IMR-90 (cell line): ENCODE data around the gene HOXB6. TPM values are rescaled to one million over a fixed set of nuclear protein-coding genes. Genes with fewer than 3 reads are reported as not detected.
A peak's percentile ranks its signal among the peaks of the same experiment; 100 is the strongest.

Experiments
- ATAC-seq: fragments of 200-7000 bp; cut with Tn5 transposase; 2 replicates; pipeline ENCODE4 v1.9.1; 2020; ENCODE audit warnings: low read depth, mild to moderate bottlenecking, moderate library complexity
- BruUV-seq: library from RNA; stranded (reverse); fragments of 400-500 nt; replicated peaks from 2 replicates; lab custom pipeline; 2021; lab: Mats Ljungman, UMichigan
- CTCF ChIA-PET: fragments of 300-600 bp; formaldehyde crosslinking; extraction: SDS; loops from one replicate; lab custom pipeline; 2021; ENCODE audit warnings: antibody characterized with exemption; lab: Yijun Ruan, JAX
- POLR2A ChIA-PET: fragments of 300-600 bp; sonication (Branson Sonifier 250); formaldehyde crosslinking; loops from one replicate; lab custom pipeline; 2022; ENCODE audit warnings: antibody characterized with exemption; ENCODE audit not compliant: unreplicated experiment; lab: Charles Lee
- DNase-seq: peaks from one replicate; pipeline ENCODE4 v3.0.0; 2013
- H2AFZ ChIP-seq: replicated peaks from 2 replicates; pipeline ENCODE3; 2013; ENCODE audit warnings: low read length, mild to moderate bottlenecking; ENCODE audit not compliant: poor library complexity
- H2AK5ac ChIP-seq: 2 replicates; pipeline ENCODE4 v1.6.1; 2013; ENCODE audit warnings: low read depth, low read length, inconsistent platforms
- H2AK9ac ChIP-seq: replicated peaks from 2 replicates; pipeline ENCODE3; 2013; ENCODE audit warnings: mild to moderate bottlenecking, low read depth, low read length, moderate library complexity; ENCODE audit not compliant: poor library complexity
- H2BK120ac ChIP-seq: 2 replicates; pipeline ENCODE4 v1.6.1; 2013; ENCODE audit warnings: low read depth, low read length, inconsistent platforms
- H2BK15ac ChIP-seq: 3 replicates; pipeline ENCODE4 v1.6.1; 2013; ENCODE audit warnings: low read depth, low read length, inconsistent platforms
- H2BK20ac ChIP-seq: 2 replicates; pipeline ENCODE4 v1.6.1; 2013; ENCODE audit warnings: low read depth, mild to moderate bottlenecking, inconsistent platforms, low read length, moderate library complexity
- H2BK5ac ChIP-seq: 2 replicates; pipeline ENCODE4 v1.6.1; 2013; ENCODE audit warnings: mild to moderate bottlenecking, low read depth, low read length, inconsistent platforms; ENCODE audit not compliant: poor library complexity, severe bottlenecking
- H3K14ac ChIP-seq: replicated peaks from 2 replicates; pipeline ENCODE4 v1.6.1; 2013; ENCODE audit warnings: low read depth, low read length, inconsistent platforms
- H3K18ac ChIP-seq: 2 replicates; pipeline ENCODE4 v1.6.1; 2013; ENCODE audit warnings: low read depth, low read length, control low read depth
- H3K23ac ChIP-seq: 2 replicates; pipeline ENCODE4 v1.6.1; 2013; ENCODE audit warnings: low read depth, low read length, inconsistent platforms
- H3K27ac ChIP-seq: 2 replicates; pipeline ENCODE4 v1.5.1; 2013; ENCODE audit warnings: mild to moderate bottlenecking, control low read depth, low read length; ENCODE audit not compliant: insufficient read depth
- H3K27me3 ChIP-seq: 2 replicates; pipeline ENCODE4 v1.6.1; 2013; ENCODE audit warnings: low read length; ENCODE audit not compliant: control insufficient read depth, insufficient read depth
- H3K36me3 ChIP-seq: 2 replicates; pipeline ENCODE4 v1.6.1; 2013; ENCODE audit warnings: low read length, mixed read lengths; ENCODE audit not compliant: control insufficient read depth, insufficient read depth
- H3K4ac ChIP-seq: 2 replicates; pipeline ENCODE4 v1.6.1; 2013; ENCODE audit warnings: low read depth, low read length, inconsistent platforms
- H3K4me1 ChIP-seq: 2 replicates; pipeline ENCODE4 v1.6.1; 2013; ENCODE audit warnings: low read length, mixed read lengths; ENCODE audit not compliant: control insufficient read depth, insufficient read depth
- H3K4me2 ChIP-seq: 2 replicates; pipeline ENCODE4 v1.6.1; 2013; ENCODE audit warnings: low read depth, mild to moderate bottlenecking, control low read depth, low read length, moderate library complexity
- H3K4me3 ChIP-seq: 2 replicates; pipeline ENCODE4 v1.5.1; 2013; ENCODE audit warnings: low read depth, mild to moderate bottlenecking, control low read depth, low read length, moderate library complexity; ENCODE audit not compliant: insufficient read depth
- H3K56ac ChIP-seq: 2 replicates; pipeline ENCODE4 v1.6.1; 2013; ENCODE audit warnings: low read length, inconsistent platforms; ENCODE audit not compliant: insufficient read depth; ENCODE audit errors: extremely low read depth
- H3K79me1 ChIP-seq, 2 experiments: 2 replicates each; pipeline ENCODE4 v1.6.1; 2013; ENCODE audit warnings: low read length in 2 of 2, inconsistent platforms in 1 of 2, low read depth in 1 of 2
- H3K9ac ChIP-seq: 2 replicates; pipeline ENCODE4 v1.6.1; 2013; ENCODE audit warnings: low read depth, low read length, control low read depth
- H3K9me1 ChIP-seq: 2 replicates; pipeline ENCODE4 v1.6.1; 2013; ENCODE audit warnings: low read length, inconsistent platforms; ENCODE audit not compliant: insufficient read depth
- H3K9me3 ChIP-seq: 2 replicates; pipeline ENCODE4 v1.6.1; 2013; ENCODE audit warnings: low read length; ENCODE audit not compliant: control insufficient read depth, insufficient read depth
- H4K20me1 ChIP-seq: 2 replicates; pipeline ENCODE4 v1.6.1; 2013; ENCODE audit warnings: low read length, inconsistent platforms; ENCODE audit not compliant: insufficient read depth
- H4K5ac ChIP-seq: 2 replicates; pipeline ENCODE4 v1.6.1; 2013; ENCODE audit warnings: mild to moderate bottlenecking, low read depth, low read length, control low read depth
- H4K8ac ChIP-seq, 2 experiments: 2 replicates each; pipeline ENCODE4 v1.6.1; 2013; ENCODE audit warnings: low read depth in 2 of 2, low read length in 2 of 2, control low read depth in 1 of 2, inconsistent platforms in 1 of 2
- H4K91ac ChIP-seq: 2 replicates; pipeline ENCODE4 v1.6.1; 2013; ENCODE audit warnings: low read depth, low read length, inconsistent platforms; ENCODE audit not compliant: insufficient read depth
- BHLHE40 ChIP-seq: fragments of 150-350 bp; IDR thresholded peaks from 2 replicates; pipeline ENCODE4 v1.6.1; 2016; ENCODE audit warnings: mild to moderate bottlenecking, low read depth, low read length
- CEBPB ChIP-seq: IDR thresholded peaks from 2 replicates; pipeline ENCODE4 v1.6.1; 2012; ENCODE audit warnings: low read depth, low read length, improper control_type of control experiment
- FOS ChIP-seq: fragments of 150-350 bp; IDR thresholded peaks from 2 replicates; pipeline ENCODE4 v1.6.1; 2016; ENCODE audit warnings: low read depth, low read length
- MAFK ChIP-seq: IDR thresholded peaks from 2 replicates; pipeline ENCODE4 v1.6.1; 2012; ENCODE audit warnings: low read depth, low read length, improper control_type of control experiment
- MAZ ChIP-seq: IDR thresholded peaks from 2 replicates; pipeline ENCODE4 v1.6.1; 2012; ENCODE audit warnings: low read depth, mild to moderate bottlenecking, low read length, improper control_type of control experiment, moderate library complexity, borderline replicate concordance
- MXI1 ChIP-seq: IDR thresholded peaks from 2 replicates; pipeline ENCODE4 v1.6.1; 2012; ENCODE audit warnings: low read depth, mild to moderate bottlenecking, low read length, moderate library complexity, borderline replicate concordance
- NFE2L2 ChIP-seq: fragments of 150-350 bp; IDR thresholded peaks from 2 replicates; pipeline ENCODE4 v1.6.1; 2016; ENCODE audit warnings: low read depth, mild to moderate bottlenecking, low read length
- POLR2A ChIP-seq: IDR thresholded peaks from 2 replicates; pipeline ENCODE4 v1.6.1; 2012; ENCODE audit warnings: mild to moderate bottlenecking, low read depth, low read length
- RAD21 ChIP-seq: IDR thresholded peaks from 2 replicates; pipeline ENCODE4 v1.6.1; 2012; ENCODE audit warnings: low read length, improper control_type of control experiment
- RCOR1 ChIP-seq: IDR thresholded peaks from 2 replicates; pipeline ENCODE4 v1.6.1; 2012; ENCODE audit warnings: mild to moderate bottlenecking, low read length, improper control_type of control experiment; ENCODE audit not compliant: insufficient replicate concordance
- SMC3 ChIP-seq: fragments of 150-350 bp; IDR thresholded peaks from 2 replicates; pipeline ENCODE4 v1.6.1; 2016; ENCODE audit warnings: low read depth, mild to moderate bottlenecking, antibody characterized with exemption, low read length, moderate library complexity
- WGBS, 2 experiments: methylation state at CpG; one replicate each; pipeline versions ENCODE4 v1.1.5 to v1.1.7; 2013; ENCODE audit warnings: missing lambda C conversion rate in 2 of 2; ENCODE audit not compliant: insufficient read length in 1 of 2; ENCODE audit errors: extremely low coverage in 2 of 2; 5-methylcytosine and 5-hydroxymethylcytosine counted together
- dilution Hi-C: fragments of 300-500 bp; cut with HindIII; formaldehyde crosslinking; loops from one replicate; pipeline ENCODE4 v1.14.3; 2018; ENCODE audit warnings: low sequenced_read_pairs; ENCODE audit not compliant: unreplicated experiment
- in situ Hi-C: fragments of 300-500 bp; cut with MboI; formaldehyde crosslinking; loops from 3 replicates; pipeline ENCODE4 v1.14.3; 2019; ENCODE audit warnings: low sequenced_read_pairs, inconsistent platforms, mixed read lengths
- intact Hi-C: fragments of 100-400 bp; cut with micrococcal nuclease; formaldehyde crosslinking; loops from 2 replicates; pipeline ENCODE4 v1.10.0; 2022
- polyA plus RNA-seq, 3 experiments: library from polyadenylated mRNA; depleted of rRNA; stranded (reverse); fragments of >200 nt; gene quantifications; 2 replicates each; pipeline ENCODE4 v1.2.3, GENCODE V29; 2012; ENCODE audit warnings: low replicate concordance in 1 of 3
- total RNA-seq: library from RNA; depleted of rRNA; stranded (reverse); fragments of >200 nt; gene quantifications from 2 replicates; pipeline ENCODE4 v1.2.3, GENCODE V29; 2012
- TF ChIP-seq, protein P1 (sequence below): fragments of 150-350 bp; IDR thresholded peaks from 2 replicates; pipeline ENCODE4 v1.6.1; 2016; ENCODE audit warnings: low read depth, mild to moderate bottlenecking, low read length, moderate library complexity, borderline replicate concordance
- TF ChIP-seq, protein P2 (sequence below): conservative IDR thresholded peaks from 2 replicates; pipeline ENCODE4 v1.5.1; 2012; ENCODE audit warnings: mild to moderate bottlenecking, low read depth, low read length, improper control_type of control experiment

HOXB6 gene
- total and polyA plus RNA-seq, 2 of the 4 experiments (the other 2 are of a cell fraction) = 11.1 to 42.2 TPM

DNA sequence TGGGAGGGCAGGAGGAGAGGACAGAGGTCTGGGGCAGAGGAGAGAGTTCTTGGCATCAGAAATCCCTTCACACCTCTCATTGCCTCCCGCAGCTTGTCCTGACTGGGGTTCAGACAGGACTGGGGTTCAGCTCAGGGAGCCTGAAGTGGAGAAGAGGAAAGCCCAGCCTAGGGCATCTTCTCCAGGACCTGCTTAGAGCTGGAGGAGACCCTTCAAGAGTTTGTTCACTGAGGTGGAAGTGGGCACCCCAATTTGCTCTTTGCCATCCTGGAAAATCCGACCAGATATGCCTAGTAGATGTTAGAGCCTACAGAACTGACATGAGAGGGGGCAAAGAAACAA is 16.7 kb downstream of the HOXB6 start:
- Histone ChIP-seq H3K4me1 (peaks cover 9% of the 10 kb centered on the region), H3K9me3 (no peaks in the 10 kb centered on the region), H3K14ac (peak overlapping the region; percentile 99), H3K56ac (peak overlapping the region; percentile 100), H2BK120ac (peak overlapping the region; percentile 97), H3K9ac (peak overlapping the region; percentile 100), H4K91ac (peak overlapping the region; percentile 99), H3K4ac (peak overlapping the region; percentile 99), H3K4me2 (peak overlapping the region; percentile 98), H3K18ac (peak overlapping the region; percentile 96), H4K5ac (peak overlapping the region; percentile 92), H2BK5ac (peak overlapping the region; percentile 99), H3K23ac (peak overlapping the region; percentile 100), H2AK5ac (peak overlapping the region; percentile 95), H3K36me3 (peaks cover 14% of the 10 kb centered on the region; the same call in 1 of the 2 replicates), H4K8ac (peak overlapping the region; percentile 96 to 99), H2BK20ac (peak overlapping the region; percentile 55), H4K20me1 (no peaks in the 10 kb centered on the region; the same call in 1 of the 2 replicates), H2AK9ac (peak overlapping the region; percentile 94), H2AFZ (no peak overlapping the region), H3K79me1 (no peaks in the 10 kb centered on the region), H2BK15ac (peak overlapping the region; percentile 95; the same call in 2 of the 3 replicates), H3K27me3 (no peaks in the 10 kb centered on the region), H3K9me1 (no peaks in the 10 kb centered on the region; the same call in 1 of the 2 replicates), H3K4me3 (peak overlapping the region; percentile 91), H3K27ac (peak overlapping the region; percentile 99)
- dilution Hi-C loops = no loop called here
- in situ Hi-C loops = no loop called here
- intact Hi-C loops = no loop called here
- TF ChIP-seq BHLHE40 = no peak
- TF ChIP-seq SMC3 = no peak
- TF ChIP-seq RAD21 = no peak
- no peak for TF ChIP-seq FOS
- TF ChIP-seq CEBPB = no peak
- TF ChIP-seq MAZ = no peak
- no peak for TF ChIP-seq NFE2L2
- TF ChIP-seq POLR2A = no peak
- no peak for TF ChIP-seq MAFK
- no peak for TF ChIP-seq RCOR1
- TF ChIP-seq, protein P1, sequence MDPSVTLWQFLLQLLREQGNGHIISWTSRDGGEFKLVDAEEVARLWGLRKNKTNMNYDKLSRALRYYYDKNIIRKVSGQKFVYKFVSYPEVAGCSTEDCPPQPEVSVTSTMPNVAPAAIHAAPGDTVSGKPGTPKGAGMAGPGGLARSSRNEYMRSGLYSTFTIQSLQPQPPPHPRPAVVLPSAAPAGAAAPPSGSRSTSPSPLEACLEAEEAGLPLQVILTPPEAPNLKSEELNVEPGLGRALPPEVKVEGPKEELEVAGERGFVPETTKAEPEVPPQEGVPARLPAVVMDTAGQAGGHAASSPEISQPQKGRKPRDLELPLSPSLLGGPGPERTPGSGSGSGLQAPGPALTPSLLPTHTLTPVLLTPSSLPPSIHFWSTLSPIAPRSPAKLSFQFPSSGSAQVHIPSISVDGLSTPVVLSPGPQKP = no peak
- TF ChIP-seq, protein P2, sequence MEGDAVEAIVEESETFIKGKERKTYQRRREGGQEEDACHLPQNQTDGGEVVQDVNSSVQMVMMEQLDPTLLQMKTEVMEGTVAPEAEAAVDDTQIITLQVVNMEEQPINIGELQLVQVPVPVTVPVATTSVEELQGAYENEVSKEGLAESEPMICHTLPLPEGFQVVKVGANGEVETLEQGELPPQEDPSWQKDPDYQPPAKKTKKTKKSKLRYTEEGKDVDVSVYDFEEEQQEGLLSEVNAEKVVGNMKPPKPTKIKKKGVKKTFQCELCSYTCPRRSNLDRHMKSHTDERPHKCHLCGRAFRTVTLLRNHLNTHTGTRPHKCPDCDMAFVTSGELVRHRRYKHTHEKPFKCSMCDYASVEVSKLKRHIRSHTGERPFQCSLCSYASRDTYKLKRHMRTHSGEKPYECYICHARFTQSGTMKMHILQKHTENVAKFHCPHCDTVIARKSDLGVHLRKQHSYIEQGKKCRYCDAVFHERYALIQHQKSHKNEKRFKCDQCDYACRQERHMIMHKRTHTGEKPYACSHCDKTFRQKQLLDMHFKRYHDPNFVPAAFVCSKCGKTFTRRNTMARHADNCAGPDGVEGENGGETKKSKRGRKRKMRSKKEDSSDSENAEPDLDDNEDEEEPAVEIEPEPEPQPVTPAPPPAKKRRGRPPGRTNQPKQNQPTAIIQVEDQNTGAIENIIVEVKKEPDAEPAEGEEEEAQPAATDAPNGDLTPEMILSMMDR = no peak
- TF ChIP-seq MXI1 = no peak
- BruUV-seq = no TSS peak
- ATAC-seq = no peak; the same call in 1 of the 2 replicates
- ChIA-PET POLR2A (interaction anchor here (0.6 to 1.6 kb wide), 16 partner anchors 10 to 117 kb away, joined by 3 to 14 read pairs (median 4); partner anchors contain the start of gene HOXB9), CTCF (interaction anchor here (0.6 to 2.6 kb wide), 5 partner anchors 25 to 236 kb away, joined by 3 to 15 read pairs (median 5); no protein-coding TSS in a partner anchor)
- DNase-seq = no peak
- 17% methylated on average over 1 of the region's 2 CpGs; no CpG with 5 or more reads in 1 of the 2 experiments for WGBS, 2 experiments
